GM18907 (cell line): Measurements from ENCODE around the gene PAN2.
"Not testable (repeated sequence)": the region's sequence is repeated elsewhere in the genome, so short reads cannot be mapped to it uniquely, and the experiment has no call there.

Source experiments
- ATAC-seq: cut with Tn5 transposase; IDR thresholded peaks from one replicate; pipeline ENCODE4 v1.9.1; 2021; ENCODE audit warnings: mild to moderate bottlenecking, moderate library complexity; ENCODE audit not compliant: unreplicated experiment

PAN2 gene

GRCh38 chr12:56308714-56309113, 25.1 kb downstream of the PAN2 start:
- ATAC-seq = no peak

- ATAC-seq = no peak
These were observed 26.4 kb downstream of the PAN2 start for GRCh38 chr12:56307221-56307965.

- ATAC-seq = no peak
These were observed 28.8 kb downstream of the PAN2 start for GRCh38 chr12:56304872-56305590.

GRCh38 chr12:56304276-56304675, 29.5 kb downstream of the PAN2 start:
- no peak for ATAC-seq

- no peak for ATAC-seq
These were observed 32.9 kb downstream of the PAN2 start for GRCh38 chr12:56300644-56301464.

GRCh38 chr12:56299853-56300643, 33.8 kb downstream of the PAN2 start, which contains the start of gene CS:
TSS of gene CS (minus strand) at chr12:56300330. CDS start at chr12:56300201, 129 bp downstream.
- ATAC-seq = peak; percentile 92

GRCh38 chr12:56299308-56299852, 34.4 kb downstream of the PAN2 start:
- no peak for ATAC-seq

GRCh38 chr12:56298828-56299227, 35.0 kb downstream of the PAN2 start:
- no peak for ATAC-seq

- no peak for ATAC-seq
These were observed 36.4 kb downstream of the PAN2 start for GRCh38 chr12:56297400-56297799.

GRCh38 chr12:56296295-56296694, 37.5 kb downstream of the PAN2 start:
- no peak for ATAC-seq

GRCh38 chr12:56293795-56294194, 40.0 kb downstream of the PAN2 start:
- ATAC-seq = no peak

- ATAC-seq = no peak
These were observed 45.0 kb downstream of the PAN2 start for GRCh38 chr12:56288705-56289387.

GRCh38 chr12:56286044-56286830, 47.6 kb downstream of the PAN2 start:
- ATAC-seq = no peak

GRCh38 chr12:56284263-56284662, 49.5 kb downstream of the PAN2 start:
- ATAC-seq = not testable (repeated sequence)

GRCh38 chr12:56282579-56282978, 51.2 kb downstream of the PAN2 start:
- ATAC-seq = no peak

GRCh38 chr12:56282030-56282429, 51.8 kb downstream of the PAN2 start:
- no peak for ATAC-seq

GRCh38 chr12:56280849-56281248, 53.0 kb downstream of the PAN2 start:
- no peak for ATAC-seq

- no peak for ATAC-seq
These were observed 54.9 kb downstream of the PAN2 start for GRCh38 chr12:56278905-56279304.

- no peak for ATAC-seq
These were observed 59.5 kb downstream of the PAN2 start for GRCh38 chr12:56274299-56274698.
